HS-27A (cell line): ENCODE results near the gene AK1.
"Not testable (repeated sequence)": the region's sequence is repeated elsewhere in the genome, so short reads cannot be mapped to it uniquely, and the experiment has no call there.

ENCODE experiments used
- DNase-seq: peaks from one replicate; pipeline ENCODE4 v3.0.0-alpha.2; 2012; ENCODE audit warnings: low read depth, missing footprints

The AK1 gene

DNA sequence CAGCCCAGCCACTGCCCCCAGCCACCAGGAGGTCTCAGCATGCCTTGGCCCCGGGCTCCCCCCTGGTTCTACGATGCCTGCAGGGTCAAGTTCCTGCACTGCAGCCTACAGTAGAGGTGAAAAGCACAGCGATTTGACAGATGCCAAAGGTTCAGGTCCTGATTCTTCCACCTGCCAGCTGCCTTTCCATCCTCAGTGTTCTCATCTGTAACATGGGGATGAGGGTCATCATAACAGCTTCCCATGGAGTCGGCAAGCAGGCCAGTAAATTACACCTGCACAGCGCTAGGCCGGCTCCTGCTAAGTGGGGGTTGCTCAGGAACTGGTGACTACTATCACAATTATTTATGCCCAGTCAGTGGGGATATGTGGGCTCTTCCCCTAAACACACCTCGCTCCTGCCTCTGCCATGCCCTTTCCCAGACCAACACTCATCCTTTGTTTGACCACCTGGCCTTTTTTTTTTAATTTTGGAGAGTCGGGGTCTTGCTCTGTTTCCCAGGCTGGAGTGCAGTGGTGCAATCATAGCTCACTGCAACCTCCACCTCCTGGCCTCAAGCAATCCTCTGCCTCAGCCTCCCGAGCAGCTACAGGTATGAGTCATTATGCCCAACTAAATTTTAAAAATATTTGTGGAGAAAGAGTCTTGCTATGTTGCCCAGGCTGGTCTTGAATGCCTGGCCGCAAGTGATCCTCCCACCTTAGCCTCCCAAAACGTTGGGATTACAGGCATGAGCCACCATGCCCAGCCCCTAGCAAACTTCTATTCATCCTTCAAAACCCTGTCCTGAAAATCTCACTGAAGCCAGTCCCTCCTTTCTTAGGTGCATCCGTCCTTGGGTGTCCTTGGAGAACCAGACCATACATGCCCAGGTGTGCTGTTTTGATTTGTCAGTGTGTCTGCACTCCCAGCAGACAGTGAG is 29.4 kb downstream of the AK1 start:
- no peak for DNase-seq

DNA sequence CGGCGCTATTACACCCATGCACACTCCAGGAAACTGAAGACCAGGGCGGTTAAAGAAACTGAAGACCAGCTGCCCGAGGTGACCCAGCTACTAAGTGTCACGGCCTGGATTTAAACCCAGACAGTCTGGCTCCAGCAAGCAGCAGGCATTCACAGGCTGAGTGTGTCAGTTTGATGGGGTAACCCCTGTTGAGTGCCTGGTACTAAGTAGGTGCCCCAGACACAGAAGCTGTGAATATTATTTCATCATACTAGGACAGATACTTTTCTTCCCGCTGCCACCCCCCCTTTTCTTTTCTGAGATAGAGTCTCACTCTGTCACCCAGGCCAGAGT is 30.3 kb downstream of the AK1 start:
- no peak for DNase-seq

DNA sequence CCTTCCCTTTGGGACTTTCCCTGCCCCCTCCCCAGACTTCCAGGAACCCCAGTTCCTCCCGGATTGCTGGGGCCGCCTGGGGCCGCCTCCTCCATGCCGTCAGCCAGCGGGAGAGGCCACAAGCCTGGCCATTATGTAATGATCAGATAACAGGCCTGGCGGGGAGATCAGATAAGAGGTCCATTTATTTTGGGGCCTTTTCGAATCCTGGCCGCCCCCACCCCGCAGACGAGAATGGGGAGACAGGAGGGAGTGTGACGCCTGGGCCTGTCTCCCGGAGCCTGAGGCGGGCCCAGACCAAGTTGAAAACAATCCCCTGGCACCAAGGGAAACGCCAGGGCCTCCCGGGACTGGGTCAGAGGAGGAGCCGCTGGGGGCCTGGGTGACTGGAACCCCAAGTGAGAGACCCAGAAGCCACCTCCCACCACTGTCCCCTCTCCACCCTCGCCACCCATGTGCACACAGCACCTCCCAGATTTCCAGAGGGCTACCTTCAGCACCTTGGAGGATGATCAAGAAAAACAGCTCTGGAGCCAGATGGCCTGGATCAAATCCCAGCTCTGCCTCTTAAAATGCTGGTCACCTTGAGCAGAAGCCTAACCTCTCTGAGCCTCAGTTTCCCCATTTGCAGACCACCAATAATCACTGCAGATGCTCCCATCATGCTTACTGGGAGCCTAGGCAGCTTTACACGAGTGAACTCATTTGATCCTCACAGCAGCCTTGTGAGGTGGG is 30.9 kb downstream of the AK1 start:
- DNase-seq: no peak

DNA sequence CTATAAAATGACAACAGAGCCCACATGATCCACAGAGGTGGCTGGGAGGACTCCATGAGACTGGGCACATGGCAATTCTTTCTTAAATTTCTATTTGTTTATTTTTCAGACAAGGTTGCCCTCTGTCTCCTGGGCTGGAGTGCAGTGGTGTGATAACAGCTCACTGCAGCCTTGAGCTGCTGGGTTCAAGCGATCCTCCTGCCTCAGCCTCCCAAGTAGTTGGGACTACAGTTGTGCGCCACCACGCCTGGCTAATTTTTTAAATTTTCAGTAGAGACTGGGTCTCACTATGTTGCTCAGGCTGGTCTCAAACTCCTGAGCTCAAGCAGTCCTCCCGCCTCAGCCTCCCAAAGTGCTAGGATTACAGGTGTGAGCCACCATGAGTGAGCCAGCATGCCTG is 31.9 kb downstream of the AK1 start:
- not testable (repeated sequence) for DNase-seq

DNA sequence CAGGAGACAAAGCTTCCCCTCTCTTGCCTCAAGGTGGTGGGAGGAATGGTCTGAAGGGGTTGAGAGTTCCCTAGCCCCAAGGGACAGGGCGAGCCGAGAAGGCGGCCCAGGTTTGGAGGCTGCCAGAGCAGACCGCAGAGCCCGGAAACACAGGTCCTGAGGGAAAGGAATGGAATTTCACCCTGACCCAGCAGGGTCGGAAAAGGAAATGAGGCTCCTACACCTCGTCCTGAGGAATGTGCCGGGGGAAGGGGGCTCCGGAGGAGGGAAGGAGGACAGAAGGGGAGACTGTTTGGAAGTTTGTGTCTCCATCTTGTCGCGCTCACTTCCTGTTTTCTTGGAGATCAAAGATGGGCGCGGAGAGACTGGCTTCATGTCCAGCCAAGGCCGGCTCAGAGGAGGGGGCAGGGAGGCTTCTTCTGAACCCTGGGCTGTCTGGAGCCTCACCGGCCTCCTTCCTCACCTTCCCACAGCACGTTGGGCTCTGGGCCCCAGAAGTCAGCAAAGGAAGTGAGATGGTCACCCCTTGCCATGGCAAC is 32.6 kb downstream of the AK1 start:
- no peak for DNase-seq

DNA sequence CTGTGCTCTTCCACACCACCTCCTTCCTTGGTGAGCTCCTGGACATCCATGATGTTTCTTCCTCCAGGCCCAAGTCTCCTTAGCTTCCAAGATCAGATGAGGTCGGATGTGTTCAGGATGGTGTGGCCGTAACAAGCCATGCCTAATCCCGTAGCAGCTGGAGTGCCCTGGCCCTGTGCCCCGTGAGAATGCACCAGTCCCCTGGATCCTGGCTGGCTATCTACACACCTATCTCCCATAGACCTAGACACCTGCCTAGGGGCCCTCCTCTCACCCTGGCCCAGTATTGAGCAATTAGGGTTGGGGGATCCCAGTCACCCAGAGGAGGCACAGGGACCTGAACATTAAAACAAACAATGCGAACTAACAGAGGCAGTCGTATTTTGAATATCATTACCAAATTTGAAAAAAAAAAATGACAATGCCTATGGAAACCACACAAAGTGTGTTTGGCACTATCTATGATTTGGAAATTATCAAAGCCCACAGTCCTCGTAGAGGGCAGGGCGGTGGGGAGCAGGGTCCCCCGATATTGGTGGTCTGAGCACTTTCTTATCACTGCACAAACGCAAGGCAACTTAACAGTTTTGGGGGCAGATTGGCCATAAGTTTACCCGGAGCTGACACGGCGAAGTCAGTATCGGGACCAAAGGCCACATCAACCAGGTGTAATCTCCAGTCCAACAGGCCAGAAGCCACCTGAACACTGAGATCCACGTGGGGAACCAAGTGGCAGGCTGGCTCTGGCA is 36.2 kb downstream of the AK1 start:
- no peak for DNase-seq

DNA sequence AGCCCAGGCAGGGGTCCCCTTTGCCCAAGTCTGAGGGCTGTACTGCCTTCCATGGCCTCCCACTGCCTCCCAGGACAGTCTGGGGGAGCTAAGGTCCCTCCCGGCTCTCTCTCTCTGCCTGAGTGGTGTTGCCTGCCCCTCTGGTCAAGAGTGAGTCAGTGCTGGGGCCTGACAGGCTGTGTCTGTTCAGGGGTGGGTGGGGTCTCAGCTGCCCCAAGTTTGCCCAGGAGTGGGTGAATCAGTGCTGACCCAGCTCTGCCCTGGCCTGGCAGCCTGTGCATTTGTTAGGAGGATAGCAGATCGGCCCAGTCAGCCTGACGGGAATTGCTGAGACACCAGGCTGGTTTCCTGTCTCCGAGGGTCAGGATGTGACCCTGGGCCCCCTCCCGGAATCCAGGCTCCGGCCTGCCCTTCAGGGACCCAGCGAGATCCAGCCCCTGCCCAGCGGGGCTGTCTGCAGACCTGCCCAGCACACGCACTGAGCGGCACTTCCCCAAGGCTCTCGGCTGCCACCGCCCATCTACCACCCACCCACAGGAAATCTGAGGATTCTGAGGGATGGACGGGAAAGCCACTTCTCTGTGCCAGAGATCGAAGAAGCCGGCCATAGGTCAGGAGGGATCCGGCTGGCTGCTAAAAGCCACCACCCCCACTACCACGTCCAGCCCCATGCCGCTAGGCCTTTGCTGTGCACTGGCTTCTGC is 38.9 kb downstream of the AK1 start:
- peak; percentile 74 for DNase-seq

DNA sequence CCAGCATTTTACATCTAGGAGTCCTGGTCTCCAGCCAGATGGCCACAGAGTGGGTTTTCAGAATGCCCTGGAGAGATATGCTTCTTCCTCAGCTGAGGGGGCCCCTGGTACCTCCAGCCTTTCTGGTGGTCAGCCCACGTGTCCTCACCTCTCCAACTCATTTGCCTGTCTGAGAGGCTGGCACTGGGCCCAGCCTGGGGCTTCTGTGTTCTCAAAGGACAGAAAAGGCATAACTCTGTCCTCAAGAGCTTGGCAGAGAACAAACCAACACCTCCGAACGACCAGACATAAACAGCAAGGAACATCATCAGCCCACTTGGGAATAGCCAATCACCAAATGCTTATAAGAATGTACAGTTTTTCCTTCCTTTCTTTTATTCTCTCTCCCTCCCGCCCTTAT is 40.1 kb downstream of the AK1 start:
- no peak for DNase-seq

DNA sequence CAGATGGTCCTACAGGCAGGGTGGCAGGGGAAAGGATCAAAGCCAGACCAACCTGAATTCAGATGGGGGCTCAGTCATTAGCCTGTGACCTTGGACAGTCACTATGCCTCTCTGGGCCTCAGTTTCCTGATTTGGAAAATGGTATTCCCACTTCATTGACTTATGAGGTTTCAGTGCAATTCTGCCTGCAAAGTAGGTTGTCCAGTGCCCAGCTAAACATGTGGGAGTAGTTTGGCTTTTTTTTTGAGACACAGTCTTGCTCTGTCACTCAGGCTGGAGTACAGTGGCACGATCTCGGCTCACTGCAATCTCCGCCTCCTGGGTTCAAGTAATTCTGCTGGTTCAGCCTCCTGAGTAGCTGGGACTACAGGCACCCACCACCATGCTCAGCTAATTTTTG is 40.9 kb downstream of the AK1 start:
- not testable (repeated sequence) for DNase-seq

DNA sequence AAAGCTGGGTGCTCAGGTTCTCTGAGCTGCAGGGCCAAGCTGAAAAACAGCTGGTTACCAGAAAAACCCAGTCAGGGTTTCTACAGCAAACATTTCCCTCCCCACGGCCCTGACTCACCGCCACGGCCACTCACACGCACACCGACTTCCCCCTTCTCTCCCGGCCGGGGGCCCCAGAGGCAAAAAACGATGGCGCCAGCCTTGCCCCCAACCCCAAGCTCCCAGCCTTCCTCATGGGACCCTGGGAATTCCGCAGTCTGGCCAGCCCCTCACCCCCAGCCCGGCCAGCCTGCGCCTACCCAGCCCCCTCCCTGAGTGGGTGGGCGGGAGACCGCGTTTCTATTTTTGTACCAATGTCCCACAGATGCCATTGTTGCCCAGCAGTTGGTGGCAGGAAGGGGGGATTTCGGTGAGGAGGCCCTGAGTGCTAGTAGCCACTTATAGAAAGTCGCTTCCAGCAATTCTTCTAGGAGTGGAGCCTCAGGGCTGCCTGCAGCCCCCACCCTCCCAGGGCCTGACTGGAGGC is 41.4 kb downstream of the AK1 start:
- no peak for DNase-seq

DNA sequence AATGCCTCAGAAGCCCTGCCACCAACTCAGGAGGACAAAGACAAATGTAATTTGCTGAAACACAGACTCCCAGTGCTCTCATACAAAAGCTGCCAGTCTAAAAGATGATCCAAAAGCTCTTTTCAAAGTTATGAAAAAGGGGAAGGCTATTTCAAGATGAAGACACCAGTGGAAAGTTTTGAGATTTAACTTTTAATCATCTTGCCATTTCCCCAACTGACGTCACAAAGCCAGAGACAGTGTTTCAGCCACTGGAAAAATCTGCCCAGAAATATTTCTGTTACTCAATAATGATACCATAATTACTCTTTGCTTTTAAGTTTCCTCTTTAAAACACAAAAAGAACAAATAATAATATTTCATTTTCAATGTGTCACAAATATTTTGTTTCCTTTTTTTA is 43.9 kb downstream of the AK1 start:
- no peak for DNase-seq

DNA sequence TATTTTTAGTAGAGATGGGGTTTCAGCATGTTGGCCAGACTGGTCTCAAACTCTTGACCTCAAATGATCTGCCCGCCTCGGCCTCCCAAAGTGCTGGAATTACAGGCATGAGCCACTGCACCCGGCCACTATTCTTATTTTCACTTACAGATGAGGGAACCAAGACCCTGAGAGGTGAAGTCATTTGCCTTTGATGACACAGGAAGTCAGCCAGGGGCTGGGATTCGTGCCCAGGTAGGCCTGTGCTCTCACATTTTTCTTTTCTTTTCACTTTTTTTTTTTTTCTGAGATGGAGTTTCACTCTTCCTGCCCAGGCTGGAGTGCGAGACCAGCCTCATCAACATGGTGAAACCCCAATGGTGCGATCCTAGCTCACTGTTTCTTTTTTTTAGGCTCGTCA is 45.2 kb downstream of the AK1 start:
- no peak for DNase-seq

DNA sequence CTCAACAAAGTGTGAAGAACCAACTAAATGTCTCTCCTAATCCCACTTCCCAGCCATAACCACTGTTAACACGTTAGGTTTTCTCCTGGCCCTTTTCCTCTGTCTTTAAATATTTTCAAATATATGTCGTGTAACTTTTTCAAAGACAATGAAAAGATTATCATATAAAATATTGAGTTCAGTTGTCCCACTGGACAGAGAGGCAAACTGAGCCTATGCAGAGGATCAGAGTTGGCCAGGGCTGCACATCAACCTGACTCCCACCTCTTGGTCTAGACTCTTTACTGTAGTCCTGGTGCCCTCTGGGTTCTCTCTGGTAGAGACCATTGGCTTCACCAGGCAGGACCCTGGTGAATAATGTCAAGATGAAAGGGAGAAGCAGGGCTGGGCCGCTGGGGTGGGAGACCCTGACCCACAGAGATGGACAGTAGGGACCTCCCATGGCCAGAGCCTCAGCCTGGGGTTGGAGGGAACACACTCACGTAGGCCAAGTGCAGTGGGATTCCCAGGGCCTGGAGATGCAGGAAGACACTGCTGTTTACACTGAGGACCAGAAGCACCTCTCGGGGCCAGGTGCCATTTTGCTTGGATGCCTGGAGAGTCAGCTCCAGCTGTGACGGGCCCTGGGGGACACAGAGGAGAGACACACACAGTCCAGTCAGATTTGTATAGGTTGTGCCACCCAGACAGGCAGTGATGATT is 48.1 kb downstream of the AK1 start:
- DNase-seq: no peak

DNA sequence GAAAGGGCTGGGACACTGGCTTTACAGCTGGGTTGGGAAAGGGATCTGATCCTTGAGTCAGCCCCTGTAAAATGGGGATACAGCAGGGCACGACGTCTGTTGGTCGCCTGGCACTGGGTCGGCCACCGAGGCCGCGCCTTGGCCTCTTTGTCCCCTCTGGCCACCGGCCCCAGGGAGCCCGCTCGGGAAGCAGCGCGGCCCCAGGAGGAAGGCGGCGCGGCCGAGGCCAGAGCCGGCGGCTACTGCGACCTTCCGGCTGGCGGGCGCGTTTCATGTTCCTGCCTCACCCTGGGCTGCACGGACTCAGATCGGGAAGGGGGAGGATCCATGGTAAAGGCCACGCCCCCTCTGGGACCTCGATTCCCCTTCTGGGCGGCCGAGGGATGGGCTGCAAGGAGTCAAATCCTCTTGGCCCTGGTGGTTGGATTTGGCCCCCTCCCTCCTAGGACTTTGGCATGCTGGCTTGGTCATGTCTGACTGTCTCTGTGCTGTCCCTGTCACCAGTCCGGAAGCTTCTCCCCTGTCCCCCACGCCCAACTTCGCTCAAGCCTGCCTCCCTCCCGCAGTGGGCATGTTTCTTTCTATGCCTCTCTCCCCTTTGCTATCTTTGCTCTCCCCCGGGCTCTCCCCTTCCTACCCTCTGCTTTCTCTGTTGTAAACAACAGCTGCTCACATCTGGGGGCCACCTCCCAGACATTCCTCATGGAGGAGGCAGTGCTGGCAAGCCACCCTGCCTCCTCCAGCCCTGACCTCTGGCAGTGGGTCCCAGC is 49.0 kb downstream of the AK1 start:
- no peak for DNase-seq

DNA sequence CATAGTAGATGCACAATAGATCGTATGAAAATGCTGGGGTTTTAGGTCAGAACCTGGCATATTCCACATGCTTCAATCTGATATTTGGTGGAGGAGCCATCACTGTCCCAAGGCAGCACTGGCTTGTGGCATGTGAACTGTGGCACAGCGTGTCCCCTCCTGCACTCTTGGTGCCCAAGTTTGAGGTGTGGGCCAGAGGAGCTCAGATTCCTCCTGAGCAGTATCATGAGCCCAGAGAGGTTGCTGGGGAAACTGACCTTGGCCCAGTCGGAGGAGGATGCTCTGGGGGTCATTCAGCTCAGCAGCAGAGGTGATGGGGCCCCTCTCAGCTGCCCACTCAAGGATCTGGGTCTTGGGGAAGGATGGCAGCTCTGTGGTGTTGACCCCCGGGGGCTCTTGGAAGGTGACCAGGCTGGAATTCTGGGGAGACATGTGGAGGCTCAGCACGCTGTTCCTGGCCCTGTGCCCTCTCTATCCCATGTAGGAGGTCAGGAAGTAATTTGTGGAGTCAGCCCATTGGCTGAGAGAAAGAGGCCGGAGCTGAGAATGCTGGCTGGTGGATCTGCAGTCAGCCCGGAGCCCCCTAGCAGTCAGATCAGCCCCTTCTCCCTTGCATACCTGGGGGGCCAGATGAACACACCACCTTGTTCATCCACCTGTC is 51.1 kb downstream of the AK1 start:
- no peak for DNase-seq

DNA sequence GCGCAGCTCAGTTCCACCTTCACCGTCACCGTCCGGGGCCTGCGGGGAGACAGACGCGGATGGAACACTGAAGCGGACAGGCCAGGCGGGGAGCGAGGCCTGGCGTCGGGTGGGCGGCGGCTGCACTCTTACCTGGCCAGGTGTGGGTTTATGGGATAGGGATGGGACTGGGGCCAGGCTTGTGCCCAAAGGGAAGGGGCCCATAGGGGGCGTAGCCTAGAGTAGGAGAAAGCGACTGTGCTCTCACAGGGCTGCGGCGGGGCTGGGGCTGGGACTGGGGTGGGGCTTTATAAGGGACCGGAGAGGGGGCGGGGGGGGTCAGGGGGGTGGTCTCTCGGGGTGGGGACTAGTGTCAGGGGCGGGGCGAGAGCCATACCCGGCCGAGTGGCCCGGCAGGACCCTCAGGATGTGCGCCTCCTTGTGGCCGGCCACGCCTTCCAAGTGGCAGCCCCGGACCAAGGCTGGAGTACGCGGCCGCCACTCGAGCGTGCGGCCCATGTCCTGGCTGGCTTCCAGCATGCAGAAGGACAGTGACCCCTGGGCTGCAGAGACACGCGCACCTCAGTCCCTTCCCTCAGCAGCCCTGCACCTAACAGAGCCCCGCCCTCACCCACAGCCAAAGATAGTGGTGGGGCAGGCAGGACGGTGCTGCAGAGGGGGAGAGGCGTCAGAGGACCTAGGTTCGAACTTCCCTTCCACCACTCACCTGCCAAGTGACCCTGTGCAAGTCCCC is 52.0 kb downstream of the AK1 start:
- DNase-seq: no peak

DNA sequence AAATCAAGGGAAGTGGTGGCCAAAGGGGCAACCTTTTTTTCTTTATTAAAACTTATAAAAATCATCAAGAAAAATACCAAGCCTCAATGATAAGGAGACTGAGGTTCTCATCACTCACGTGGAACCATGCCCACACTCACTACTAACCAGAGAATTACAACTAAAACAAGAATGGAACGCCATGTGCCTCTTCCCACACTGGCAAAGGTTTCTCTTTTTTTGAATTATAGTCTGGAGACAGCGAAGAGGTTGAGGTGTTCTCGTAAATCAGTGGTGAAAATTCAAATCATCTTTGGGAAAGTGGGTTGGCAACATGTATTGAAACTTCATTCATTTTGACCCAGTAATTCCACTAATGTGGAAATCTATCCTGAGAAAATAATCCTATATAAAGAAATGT is 55.4 kb downstream of the AK1 start:
- no peak for DNase-seq

DNA sequence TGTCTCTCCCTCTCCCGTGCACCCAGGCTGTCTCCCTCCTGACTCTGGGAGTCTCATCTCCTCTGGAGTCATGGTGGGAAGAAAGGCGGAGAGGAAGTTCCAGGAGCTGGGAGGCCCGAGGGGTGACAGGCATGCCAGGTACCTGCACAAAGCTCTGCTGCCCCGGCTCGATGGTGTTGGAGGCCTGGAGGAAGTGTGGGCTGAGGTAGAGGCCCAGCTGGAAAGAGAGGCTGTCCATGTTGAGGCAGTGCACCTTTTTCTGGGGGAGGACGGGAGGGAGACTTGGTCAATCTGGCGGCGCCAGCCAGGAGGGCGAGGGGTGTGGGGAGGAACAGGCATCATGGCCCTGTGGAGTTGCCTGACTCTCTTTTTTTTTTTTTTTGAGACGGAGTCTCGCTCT is 58.9 kb downstream of the AK1 start:
- DNase-seq: no peak

DNA sequence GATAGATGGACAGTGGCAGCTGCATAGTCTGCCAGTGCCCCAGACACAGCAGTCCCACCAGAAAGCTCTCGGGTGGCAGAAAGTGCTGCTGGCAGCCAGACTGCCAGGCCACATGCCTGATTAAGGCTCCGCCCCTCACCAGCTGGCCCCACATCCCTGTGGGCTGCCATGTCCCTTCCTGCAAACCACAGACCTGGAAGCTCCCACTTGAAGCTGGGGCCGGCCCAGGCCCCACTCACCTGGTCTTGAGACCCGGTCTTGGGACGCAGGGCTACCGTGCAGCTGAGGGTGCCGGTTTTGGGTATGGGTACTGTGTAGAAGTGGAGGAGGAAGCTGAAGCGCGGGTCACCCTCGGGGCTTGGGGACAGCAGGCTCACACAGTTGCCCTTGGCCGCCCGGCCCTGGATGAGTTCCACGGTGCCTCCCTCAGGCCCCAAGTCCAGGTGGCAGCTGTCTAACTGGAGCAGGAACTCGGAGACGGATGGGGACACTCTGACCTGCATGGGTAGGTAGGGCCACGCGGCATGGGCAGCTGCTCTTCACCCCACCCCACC is 59.5 kb downstream of the AK1 start:
- no peak for DNase-seq
